Panc1 (cell line): ENCODE measurements around the gene MMP11. TPM values are rescaled to one million over a fixed set of nuclear protein-coding genes. Genes with fewer than 3 reads are reported as not detected.
A peak's percentile ranks its signal among the peaks of the same experiment; 100 is the strongest.

Experiments used
- ATAC-seq: fragments of 200-7000 bp; cut with Tn5 transposase; 2 replicates; pipeline ENCODE4 v1.9.1; 2020; ENCODE audit warnings: mild to moderate bottlenecking, moderate library complexity
- BruUV-seq: library from RNA; stranded (reverse); fragments of 400-500 nt; replicated peaks from 2 replicates; lab custom pipeline; 2021; lab: Mats Ljungman, UMichigan
- CTCF ChIA-PET: fragments of 300-600 bp; sonication (Branson Sonifier 250); formaldehyde crosslinking; loops from one replicate; lab custom pipeline; 2022; ENCODE audit warnings: antibody characterized with exemption; lab: Charles Lee
- POLR2A ChIA-PET: fragments of 300-600 bp; sonication (Branson Sonifier 250); formaldehyde crosslinking; loops from one replicate; lab custom pipeline; 2022; ENCODE audit warnings: antibody characterized with exemption; lab: Charles Lee
- DNase-seq: peaks from one replicate; pipeline ENCODE4 v3.0.0-alpha.2; 2010; ENCODE audit warnings: low read depth, low spot score
- H3K27ac ChIP-seq: 2 replicates; pipeline ENCODE4 v1.5.1; 2011; ENCODE audit warnings: mild to moderate bottlenecking, low read length, inconsistent platforms
- H3K27me3 ChIP-seq: fragments of 200-500 bp; sonication (Bioruptor generic); 2 replicates; pipeline ENCODE4 v1.6.0; 2014; ENCODE audit warnings: low read length, inconsistent platforms; ENCODE audit not compliant: control insufficient read depth, insufficient read depth
- H3K36me3 ChIP-seq: fragments of 200-500 bp; sonication (Bioruptor generic); 2 replicates; pipeline ENCODE4 v1.5.1; 2014; ENCODE audit warnings: inconsistent platforms, mild to moderate bottlenecking, low read length, moderate library complexity; ENCODE audit not compliant: control insufficient read depth, insufficient read depth
- H3K4me1 ChIP-seq: 2 replicates; pipeline ENCODE4 v1.5.1; 2011; ENCODE audit warnings: inconsistent platforms, mild to moderate bottlenecking, low read length, moderate library complexity; ENCODE audit not compliant: control insufficient read depth, insufficient read depth
- H3K4me3 ChIP-seq, 2 experiments: 2 replicates each; pipeline ENCODE4 v1.5.1; 2011 to 2012; ENCODE audit warnings: low read depth in 2 of 2, low read length in 2 of 2, mild to moderate bottlenecking in 2 of 2, inconsistent platforms in 1 of 2, moderate library complexity in 1 of 2
- H3K9me3 ChIP-seq: fragments of 200-500 bp; sonication (Bioruptor generic); 2 replicates; pipeline ENCODE4 v1.5.1; 2014; ENCODE audit warnings: low read depth, mild to moderate bottlenecking, inconsistent platforms, low read length, moderate library complexity; ENCODE audit not compliant: control insufficient read depth, insufficient read depth
- CTCF ChIP-seq: fragments of 450-650 bp; IDR thresholded peaks from 2 replicates; pipeline ENCODE4 v1.5.1; 2017; ENCODE audit warnings: mild to moderate bottlenecking
- POLR2AphosphoS5 ChIP-seq: IDR thresholded peaks from 2 replicates; pipeline ENCODE4 v1.6.1; 2012; ENCODE audit warnings: mild to moderate bottlenecking, low read depth, low read length, moderate library complexity
- REST ChIP-seq, 2 experiments: IDR thresholded peaks; 2 replicates each; pipeline ENCODE4 v1.6.1; 2011 to 2012; ENCODE audit warnings: low read depth in 2 of 2, control low read depth in 1 of 2, low read length in 1 of 2, mild to moderate bottlenecking in 1 of 2, moderate library complexity in 1 of 2; ENCODE audit not compliant: insufficient read depth in 1 of 2
- SIN3A ChIP-seq: IDR thresholded peaks from 2 replicates; pipeline ENCODE4 v1.6.1; 2012; ENCODE audit warnings: low read depth, mild to moderate bottlenecking, low read length, moderate library complexity, borderline replicate concordance; ENCODE audit not compliant: insufficient read depth
- TCF7L2 ChIP-seq: IDR thresholded peaks from 2 replicates; pipeline ENCODE4 v1.6.1; 2011; ENCODE audit warnings: mild to moderate bottlenecking, low read depth, low read length, inconsistent platforms
- in situ Hi-C: cut with HindIII; loops from 2 replicates; pipeline ENCODE4 v1.10.0; 2016; ENCODE audit warnings: low sequenced_read_pairs, low pct_unique_long_range_greater_than_20kb
- intact Hi-C: fragments of 100-400 bp; cut with micrococcal nuclease; formaldehyde crosslinking; loops from one replicate; pipeline ENCODE4 v1.10.0; 2022; ENCODE audit not compliant: unreplicated experiment
- total RNA-seq: library from RNA; stranded (reverse); gene quantifications from one replicate; pipeline ENCODE4 v1.2.1, GENCODE V29; 2021; ENCODE audit not compliant: unreplicated experiment

Gene MMP11
- total RNA-seq, 1 experiment from 2014 or later: 3.0 TPM

- ChIA-PET POLR2A (interaction anchor here (0.6 kb wide), 1 partner anchor 31 kb away, joined by 4 read pairs; no protein-coding TSS in a partner anchor), CTCF (no interaction called here)
- Histone ChIP-seq H3K36me3 (peaks cover 7% of the 10 kb centered on the region; the same call in 1 of the 2 replicates), H3K27ac (no peak overlapping the region), H3K27me3 (no peaks in the 10 kb centered on the region), H3K9me3 (no peaks in the 10 kb centered on the region), H3K4me3 (peak overlapping the region; percentile 69 to 73), H3K4me1 (peaks cover 6% of the 10 kb centered on the region)
- intact Hi-C loops: no loop called here
- TF ChIP-seq POLR2AphosphoS5 (no peak), REST (IDR thresholded peaks at IDR 0.05; ENCODE audit: insufficient read depth in 1 of 2, low read depth in 2 of 2, low read length in 1 of 2) (no peak), TCF7L2 (no peak), CTCF (no peak), SIN3A (no peak)
- DNase-seq: no peak
- no peak for ATAC-seq
- TSS peak; percentile 94 for BruUV-seq
- in situ Hi-C loops: no loop called here
Measured at GRCh38 chr22:23749841-23750301, 22.8 kb upstream of the MMP11 start.

DNA sequence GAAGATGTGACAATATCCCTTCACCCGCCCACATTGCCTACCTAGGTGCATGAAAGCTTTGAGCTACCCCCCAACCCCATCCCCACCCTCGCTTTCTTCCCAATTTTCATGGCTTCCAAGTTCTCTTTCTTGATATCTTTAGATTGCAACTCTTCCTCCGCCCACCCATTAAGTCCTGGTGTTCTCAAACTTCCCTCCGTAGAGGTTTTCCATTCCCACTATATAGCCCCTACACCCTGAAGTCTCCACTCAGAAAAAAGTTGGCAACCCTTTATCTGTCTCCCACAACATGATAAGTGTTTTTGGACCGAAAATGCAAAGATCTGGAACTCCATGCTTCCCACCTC is 22.3 kb upstream of the MMP11 start:
- no peak for DNase-seq
- Histone ChIP-seq H3K9me3 (no peaks in the 10 kb centered on the region), H3K36me3 (peaks cover 7% of the 10 kb centered on the region; the same call in 1 of the 2 replicates), H3K27me3 (no peaks in the 10 kb centered on the region), H3K4me3 (peak overlapping the region; percentile 69 to 73), H3K27ac (peak overlapping the region; percentile 68), H3K4me1 (peaks cover 6% of the 10 kb centered on the region)
- intact Hi-C loops (no loop called here), in situ Hi-C loops (no loop called here)
- no TSS peak for BruUV-seq
- TF ChIP-seq TCF7L2 (no peak), POLR2AphosphoS5 (no peak), REST (IDR thresholded peaks at IDR 0.05; ENCODE audit: insufficient read depth in 1 of 2, low read depth in 2 of 2, low read length in 1 of 2) (no peak)
- ATAC-seq: no peak
- POLR2A ChIA-PET: no interaction called here
- CTCF ChIA-PET: no interaction called here
